NOMO-1 treated with DMSO at 0.1 percent for 48 hours (cell line): Measurements from ENCODE around the gene ABCA1.
"Not testable (repeated sequence)": the region's sequence is repeated elsewhere in the genome, so short reads cannot be mapped to it uniquely, and the experiment has no call there.

Experiments
- DNase-seq: peaks from one replicate; lab custom pipeline; 2025; ENCODE audit not compliant: unreplicated experiment; lab: John Stamatoyannopoulos, UW

The ABCA1 gene, protein sequence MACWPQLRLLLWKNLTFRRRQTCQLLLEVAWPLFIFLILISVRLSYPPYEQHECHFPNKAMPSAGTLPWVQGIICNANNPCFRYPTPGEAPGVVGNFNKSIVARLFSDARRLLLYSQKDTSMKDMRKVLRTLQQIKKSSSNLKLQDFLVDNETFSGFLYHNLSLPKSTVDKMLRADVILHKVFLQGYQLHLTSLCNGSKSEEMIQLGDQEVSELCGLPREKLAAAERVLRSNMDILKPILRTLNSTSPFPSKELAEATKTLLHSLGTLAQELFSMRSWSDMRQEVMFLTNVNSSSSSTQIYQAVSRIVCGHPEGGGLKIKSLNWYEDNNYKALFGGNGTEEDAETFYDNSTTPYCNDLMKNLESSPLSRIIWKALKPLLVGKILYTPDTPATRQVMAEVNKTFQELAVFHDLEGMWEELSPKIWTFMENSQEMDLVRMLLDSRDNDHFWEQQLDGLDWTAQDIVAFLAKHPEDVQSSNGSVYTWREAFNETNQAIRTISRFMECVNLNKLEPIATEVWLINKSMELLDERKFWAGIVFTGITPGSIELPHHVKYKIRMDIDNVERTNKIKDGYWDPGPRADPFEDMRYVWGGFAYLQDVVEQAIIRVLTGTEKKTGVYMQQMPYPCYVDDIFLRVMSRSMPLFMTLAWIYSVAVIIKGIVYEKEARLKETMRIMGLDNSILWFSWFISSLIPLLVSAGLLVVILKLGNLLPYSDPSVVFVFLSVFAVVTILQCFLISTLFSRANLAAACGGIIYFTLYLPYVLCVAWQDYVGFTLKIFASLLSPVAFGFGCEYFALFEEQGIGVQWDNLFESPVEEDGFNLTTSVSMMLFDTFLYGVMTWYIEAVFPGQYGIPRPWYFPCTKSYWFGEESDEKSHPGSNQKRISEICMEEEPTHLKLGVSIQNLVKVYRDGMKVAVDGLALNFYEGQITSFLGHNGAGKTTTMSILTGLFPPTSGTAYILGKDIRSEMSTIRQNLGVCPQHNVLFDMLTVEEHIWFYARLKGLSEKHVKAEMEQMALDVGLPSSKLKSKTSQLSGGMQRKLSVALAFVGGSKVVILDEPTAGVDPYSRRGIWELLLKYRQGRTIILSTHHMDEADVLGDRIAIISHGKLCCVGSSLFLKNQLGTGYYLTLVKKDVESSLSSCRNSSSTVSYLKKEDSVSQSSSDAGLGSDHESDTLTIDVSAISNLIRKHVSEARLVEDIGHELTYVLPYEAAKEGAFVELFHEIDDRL (N-terminal part only)

GRCh38 chr9:104927912-104928740 lies at the start of gene ABCA1:
Gene ABCA1, minus strand, starts transcription at chr9:104928155. Its CDS starts 24,476 bp downstream, at chr9:104903679.
- DNase-seq, result peak; percentile 62

GRCh38 chr9:104977580-104977979 lies 49.6 kb upstream of the ABCA1 start:
- no peak for DNase-seq

DNA sequence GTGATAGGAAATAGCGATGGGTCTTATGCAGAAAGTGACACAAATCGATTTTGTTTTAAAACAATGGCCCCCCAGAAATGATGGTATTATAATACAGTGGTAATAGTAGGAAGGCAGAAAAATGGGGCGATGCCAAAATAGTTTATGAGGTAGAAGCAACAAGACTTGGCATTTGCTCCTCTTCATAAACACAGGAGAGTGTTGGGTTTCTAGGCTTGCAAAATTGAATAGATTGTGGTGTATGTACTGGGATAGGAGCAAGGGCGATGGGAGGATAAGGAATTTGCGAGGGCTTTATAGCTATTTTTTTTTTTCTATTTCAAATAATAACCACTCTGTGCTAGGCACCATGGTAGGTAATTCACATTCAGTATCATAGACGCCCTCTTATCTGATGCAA lies 49.2 kb upstream of the ABCA1 start:
- DNase-seq, result no peak

DNA sequence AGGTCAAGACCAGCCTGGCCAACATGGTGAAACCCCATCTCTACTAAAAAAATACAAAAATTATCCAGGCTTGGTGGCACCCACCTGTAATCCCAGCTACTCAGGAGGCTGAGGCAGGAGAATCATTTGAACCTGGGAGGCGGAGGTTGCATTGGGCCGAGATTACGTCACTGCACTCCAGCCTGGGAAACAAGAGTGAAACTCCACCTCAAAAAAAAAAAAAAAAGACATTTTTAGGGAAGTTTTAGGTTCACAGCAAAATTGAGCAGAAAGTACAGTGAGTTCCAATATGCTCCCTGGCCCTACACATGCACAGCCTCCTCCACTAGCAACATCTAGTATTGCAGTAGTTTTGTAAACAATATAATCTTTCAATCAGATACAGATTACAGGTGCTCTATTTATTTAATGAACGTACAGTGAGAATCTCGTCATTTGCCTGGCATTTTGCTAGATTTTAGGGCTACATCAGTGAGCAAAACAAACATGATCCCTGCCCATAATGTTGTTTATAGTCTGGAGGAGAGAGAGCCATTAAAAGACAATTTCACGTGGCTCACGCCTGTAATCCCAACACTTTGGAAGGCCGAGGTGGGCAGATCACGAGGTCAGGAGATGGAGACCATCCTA lies 48.1 kb upstream of the ABCA1 start:
- DNase-seq, result not testable (repeated sequence)

GRCh38 chr9:104974053-104974962 lies 46.4 kb upstream of the ABCA1 start:
- peak; percentile 23 for DNase-seq

DNA sequence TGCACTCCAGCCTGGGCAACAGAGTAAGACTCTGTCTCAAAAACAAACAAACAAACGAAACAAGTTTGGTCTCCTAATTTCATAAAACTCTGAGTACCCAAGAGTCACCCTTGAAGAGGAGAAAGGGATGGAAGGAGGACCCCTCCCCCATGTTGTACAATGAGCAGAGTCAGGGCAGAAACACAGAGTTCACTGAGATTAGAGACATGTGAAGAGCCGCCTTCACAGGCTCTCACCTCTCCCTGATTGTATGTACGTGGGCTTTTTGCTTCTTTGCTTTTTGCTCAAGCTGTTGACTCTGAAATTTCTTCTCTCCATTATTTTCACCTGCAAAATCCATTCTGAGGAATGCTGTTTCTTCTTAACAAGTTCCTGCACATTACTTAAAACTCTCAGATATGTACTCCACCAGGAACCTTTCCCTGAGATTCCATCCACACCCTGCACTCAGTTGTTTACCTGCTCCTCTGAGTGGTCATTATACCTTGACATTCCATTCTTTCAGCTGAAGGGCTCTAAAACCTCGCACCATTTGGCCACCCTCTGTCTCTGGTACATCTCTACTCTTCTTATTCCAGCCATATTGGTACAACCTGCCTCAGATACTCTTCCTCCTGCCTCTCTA lies 44.4 kb upstream of the ABCA1 start:
- no peak for DNase-seq

DNA sequence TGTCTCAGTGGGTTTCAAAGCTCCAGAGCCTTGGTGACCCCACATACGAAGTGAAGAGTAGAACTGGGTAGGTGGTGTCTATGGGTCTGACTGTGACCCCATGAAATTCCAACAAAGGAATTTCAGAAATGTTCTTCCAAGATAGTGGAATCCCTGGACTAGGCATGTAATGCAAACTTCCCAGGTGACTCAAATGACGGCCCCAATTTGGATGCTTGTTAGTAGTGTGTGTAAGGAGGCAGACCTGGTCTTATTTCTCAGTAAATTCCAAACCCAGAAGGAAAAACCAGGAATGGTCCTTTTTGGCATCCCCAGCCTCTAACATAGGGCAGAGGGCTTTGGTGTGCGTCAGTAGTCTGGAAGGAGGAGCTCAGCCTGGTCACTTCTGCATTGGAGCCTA lies 43.6 kb upstream of the ABCA1 start:
- no peak for DNase-seq

DNA sequence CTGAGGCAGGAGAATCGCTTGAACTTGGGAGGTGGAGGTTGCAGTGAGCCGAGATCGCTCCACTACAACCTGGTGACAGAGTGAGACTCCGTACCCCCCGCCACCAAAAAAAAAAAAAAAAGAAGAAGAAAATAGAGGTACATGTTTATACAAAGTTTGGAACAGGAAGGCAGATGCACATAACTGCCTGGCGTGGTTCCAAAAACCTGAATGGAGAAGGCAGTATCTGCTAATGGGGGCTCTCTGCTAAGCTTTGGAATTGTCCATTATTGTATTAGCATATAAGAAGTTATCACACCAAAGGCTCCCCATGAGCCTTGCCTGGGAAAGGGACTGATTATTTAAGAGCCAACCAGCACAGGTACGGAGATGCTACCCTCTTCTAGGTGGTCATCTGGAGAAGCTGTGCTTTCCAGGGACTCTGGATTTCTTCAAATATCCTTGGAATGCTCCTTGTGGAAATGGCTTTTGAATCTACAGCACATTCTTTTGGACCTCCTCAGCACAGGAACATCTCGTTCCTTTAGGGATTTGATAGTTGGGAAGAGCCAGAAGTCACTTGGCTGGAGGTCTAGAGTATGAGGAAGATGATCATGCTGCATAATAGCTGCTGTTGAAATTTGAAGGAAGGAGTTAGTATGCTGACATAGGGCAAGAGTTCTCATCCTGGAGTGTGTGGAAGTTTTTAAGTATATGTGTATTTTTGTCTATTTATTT lies 42.5 kb upstream of the ABCA1 start:
- no peak for DNase-seq

DNA sequence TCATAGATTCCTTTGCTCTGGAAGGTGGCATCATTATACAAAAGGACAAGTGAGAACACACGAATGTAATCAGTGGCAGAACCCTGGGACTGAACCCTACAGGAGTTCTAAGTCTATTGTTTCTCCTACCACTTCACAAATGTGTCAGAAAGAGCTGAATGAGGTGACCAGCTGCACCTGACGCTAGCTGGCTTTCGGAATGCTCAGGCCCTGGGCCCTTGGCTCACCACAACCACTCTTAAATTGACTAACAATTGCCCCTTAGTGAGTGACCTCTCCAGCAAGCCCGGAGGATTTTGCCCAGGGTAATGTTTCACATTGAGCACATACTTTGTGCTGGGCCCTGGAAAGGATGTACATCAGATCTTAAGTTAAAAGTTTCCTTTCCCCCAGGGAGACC lies 41.2 kb upstream of the ABCA1 start:
- DNase-seq, result no peak

DNA sequence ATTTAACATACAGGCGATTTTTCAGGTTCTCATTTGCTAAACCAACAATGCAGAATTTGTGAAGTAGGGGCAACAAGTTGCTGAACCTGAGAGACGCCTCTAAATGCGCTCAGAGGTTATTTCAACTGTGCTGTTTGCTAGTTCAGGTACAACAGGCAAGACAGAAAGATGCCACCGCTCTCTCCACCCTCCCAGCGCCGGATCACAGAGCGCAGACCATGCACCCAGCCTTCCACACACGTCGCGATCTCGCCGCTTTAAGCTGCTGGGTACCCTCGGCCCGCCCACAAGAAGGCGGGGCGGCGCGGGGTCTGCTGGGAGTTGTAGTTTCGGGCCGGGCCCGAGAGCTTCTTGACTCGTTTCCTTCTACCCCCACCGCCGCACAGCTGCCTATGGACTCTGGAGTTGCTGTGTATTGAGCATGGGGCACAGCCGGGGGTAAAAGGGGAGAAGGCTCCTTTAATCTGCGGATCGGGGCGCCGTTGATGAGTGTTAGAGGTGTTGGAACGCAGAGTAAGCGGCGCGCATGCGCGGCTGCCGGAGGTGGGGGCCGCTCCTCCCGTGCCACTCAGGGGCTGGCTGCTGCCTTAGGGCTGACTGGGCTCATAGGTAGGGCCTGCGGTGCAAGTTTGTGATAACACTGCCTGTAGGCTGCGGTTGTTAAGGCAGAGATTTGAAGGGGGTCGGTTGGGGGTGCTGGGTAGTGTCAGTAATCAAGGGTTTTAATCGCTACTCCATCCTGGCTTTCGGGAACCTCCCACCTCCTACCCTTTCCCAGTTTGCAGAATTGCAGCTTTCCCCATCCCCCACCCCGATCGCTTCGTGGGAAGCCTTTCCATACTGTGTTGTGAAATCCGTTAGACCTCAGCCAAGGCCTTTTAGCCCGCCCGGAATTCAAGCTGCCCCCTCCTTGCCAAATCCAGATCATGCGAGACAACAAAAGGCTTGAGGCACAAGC lies 40.3 kb upstream of the ABCA1 start:
- peak; percentile 83 for DNase-seq

DNA sequence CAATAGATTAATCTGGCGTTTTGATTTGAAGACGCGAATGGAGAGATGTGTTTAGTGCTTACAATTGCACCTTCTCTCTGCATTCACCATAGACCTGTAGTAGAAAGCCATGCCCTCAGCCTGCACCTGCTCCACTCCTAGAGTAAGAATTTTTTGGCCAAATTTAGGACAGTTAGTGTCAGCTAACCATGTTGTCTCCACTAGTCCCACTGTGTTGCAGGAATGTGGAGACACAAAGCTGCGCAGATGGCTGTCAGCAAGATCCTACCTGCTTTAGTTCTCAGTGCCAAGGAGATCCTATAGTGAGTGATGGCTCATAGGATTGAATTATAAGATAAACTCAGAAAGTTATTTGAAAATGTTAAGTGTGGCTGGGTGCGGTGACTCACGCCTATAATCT lies 35.1 kb upstream of the ABCA1 start:
- DNase-seq, result no peak

- DNase-seq, result no peak
Measured at GRCh38 chr9:104961701-104962359, 33.9 kb upstream of the ABCA1 start.

DNA sequence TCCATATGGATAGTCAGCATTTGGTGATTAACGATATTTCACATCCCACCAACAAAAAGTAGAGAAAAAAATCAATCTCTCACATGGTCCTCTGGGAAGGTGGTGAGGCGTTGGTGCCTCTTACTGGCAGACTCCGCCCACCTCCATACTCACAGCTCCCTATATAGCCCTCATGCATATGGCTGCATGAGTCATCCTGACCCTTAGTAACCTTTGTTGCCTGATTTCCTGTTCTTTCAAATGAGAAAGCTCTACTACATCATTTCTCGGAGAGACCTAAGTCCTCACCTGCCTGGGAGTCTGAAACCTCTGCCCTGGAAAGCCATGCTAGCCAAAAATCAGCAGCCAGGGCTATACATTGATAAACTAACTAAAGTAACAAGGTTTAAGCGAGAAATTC lies 33.3 kb upstream of the ABCA1 start:
- peak; percentile 93 for DNase-seq

DNA sequence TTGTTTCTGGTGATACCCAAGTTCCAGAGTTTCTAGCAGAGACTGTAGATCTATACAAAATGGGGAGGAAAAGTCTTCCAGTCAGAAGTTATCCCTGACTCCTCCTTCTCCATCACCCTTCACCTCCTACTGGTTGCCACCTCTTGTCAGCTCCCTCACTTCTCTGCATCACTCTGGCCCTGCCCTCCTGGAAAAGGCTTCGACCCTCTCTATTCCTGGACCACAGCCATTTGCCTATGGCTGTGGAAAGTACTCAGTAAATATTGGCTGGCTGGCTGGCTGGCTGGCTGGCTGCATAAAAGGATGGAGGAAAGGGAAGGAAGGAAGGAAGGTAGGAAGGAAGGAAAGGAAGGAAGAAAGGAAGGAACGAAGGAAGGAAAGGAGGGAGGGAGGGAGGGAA lies 32.7 kb upstream of the ABCA1 start:
- DNase-seq, result no peak

DNA sequence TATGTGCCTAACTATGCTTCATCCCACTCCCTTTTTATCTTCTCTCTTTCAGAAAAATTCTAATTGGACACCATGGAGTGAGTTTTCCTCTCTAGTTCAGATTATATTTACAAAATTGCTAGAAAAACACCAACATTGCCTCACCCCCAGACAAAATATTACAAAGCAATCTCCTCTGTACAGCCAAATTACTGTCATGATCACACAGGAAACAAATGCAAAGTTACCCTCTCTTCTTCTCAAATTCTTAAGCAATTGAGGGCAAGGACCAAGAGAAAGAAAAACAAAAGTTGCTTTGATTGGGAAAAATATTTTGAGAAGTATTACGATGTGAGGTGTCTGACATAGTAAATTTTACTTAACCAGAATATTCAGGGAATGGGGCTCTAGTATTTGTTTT lies 30.8 kb upstream of the ABCA1 start:
- DNase-seq, result no peak

DNA sequence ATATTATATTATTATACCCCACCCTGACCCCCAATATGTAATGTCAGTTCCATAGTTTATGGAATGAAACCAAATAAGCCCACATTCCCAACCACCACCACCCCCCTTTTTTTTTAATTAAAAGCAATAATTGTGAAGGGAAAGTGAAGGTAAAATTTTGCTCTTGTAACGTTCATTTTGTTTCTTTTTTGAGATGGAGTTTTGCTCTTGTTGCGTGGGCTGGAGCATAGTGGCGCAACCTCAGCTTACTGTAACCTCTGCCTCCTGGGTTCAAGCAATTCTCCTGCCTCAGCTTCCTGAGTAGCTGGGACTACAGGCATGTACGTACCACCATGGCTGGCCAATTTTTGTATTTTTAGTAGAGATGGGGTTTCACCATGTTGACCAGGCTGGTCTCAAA lies 30.1 kb upstream of the ABCA1 start:
- not testable (repeated sequence) for DNase-seq
